ENCODE measurements around the gene VPS13A.

DNA sequence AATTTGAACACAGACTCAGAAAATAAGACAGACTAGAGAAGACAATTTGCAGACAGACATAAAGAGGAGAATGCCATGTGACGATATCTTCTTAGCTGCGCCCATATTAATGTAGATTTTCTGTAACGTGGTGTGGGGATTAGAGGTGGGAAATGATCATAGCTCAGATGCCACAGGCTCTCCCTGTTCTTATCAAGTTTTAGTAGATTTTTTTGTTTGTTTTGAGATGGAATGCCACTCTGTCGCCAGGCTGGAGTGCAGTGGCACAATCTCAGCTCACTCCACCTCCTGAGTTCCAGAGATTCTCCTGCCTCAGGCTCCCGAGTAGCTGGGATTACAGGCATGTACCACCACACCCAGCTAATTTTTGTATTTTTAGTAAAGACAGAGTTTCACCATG lies 59.4 kb downstream of the VPS13A start:
- TF ChIP-seq ZNF571 (tag by site-specific recombination; IDR thresholded peaks at IDR 0.05), result no peak
- TF ChIP-seq, protein P1, sequence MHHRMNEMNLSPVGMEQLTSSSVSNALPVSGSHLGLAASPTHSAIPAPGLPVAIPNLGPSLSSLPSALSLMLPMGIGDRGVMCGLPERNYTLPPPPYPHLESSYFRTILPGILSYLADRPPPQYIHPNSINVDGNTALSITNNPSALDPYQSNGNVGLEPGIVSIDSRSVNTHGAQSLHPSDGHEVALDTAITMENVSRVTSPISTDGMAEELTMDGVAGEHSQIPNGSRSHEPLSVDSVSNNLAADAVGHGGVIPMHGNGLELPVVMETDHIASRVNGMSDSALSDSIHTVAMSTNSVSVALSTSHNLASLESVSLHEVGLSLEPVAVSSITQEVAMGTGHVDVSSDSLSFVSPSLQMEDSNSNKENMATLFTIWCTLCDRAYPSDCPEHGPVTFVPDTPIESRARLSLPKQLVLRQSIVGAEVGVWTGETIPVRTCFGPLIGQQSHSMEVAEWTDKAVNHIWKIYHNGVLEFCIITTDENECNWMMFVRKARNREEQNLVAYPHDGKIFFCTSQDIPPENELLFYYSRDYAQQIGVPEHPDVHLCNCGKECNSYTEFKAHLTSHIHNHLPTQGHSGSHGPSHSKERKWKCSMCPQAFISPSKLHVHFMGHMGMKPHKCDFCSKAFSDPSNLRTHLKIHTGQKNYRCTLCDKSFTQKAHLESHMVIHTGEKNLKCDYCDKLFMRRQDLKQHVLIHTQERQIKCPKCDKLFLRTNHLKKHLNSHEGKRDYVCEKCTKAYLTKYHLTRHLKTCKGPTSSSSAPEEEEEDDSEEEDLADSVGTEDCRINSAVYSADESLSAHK (tag by site-specific recombination; IDR thresholded peaks at IDR 0.05), result no peak
- TF ChIP-seq ZNF629 (tag by site-specific recombination; IDR thresholded peaks at IDR 0.05), result no peak
- TF ChIP-seq ZNF664 (tag by site-specific recombination; IDR thresholded peaks at IDR 0.05), result no peak
- TF ChIP-seq, protein P2, sequence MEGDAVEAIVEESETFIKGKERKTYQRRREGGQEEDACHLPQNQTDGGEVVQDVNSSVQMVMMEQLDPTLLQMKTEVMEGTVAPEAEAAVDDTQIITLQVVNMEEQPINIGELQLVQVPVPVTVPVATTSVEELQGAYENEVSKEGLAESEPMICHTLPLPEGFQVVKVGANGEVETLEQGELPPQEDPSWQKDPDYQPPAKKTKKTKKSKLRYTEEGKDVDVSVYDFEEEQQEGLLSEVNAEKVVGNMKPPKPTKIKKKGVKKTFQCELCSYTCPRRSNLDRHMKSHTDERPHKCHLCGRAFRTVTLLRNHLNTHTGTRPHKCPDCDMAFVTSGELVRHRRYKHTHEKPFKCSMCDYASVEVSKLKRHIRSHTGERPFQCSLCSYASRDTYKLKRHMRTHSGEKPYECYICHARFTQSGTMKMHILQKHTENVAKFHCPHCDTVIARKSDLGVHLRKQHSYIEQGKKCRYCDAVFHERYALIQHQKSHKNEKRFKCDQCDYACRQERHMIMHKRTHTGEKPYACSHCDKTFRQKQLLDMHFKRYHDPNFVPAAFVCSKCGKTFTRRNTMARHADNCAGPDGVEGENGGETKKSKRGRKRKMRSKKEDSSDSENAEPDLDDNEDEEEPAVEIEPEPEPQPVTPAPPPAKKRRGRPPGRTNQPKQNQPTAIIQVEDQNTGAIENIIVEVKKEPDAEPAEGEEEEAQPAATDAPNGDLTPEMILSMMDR (tag by site-specific recombination; IDR thresholded peaks at IDR 0.05), result no peak

Data from HEK293 (cell line).